ENCODE data around the gene EHBP1.

Gene EHBP1

DNA sequence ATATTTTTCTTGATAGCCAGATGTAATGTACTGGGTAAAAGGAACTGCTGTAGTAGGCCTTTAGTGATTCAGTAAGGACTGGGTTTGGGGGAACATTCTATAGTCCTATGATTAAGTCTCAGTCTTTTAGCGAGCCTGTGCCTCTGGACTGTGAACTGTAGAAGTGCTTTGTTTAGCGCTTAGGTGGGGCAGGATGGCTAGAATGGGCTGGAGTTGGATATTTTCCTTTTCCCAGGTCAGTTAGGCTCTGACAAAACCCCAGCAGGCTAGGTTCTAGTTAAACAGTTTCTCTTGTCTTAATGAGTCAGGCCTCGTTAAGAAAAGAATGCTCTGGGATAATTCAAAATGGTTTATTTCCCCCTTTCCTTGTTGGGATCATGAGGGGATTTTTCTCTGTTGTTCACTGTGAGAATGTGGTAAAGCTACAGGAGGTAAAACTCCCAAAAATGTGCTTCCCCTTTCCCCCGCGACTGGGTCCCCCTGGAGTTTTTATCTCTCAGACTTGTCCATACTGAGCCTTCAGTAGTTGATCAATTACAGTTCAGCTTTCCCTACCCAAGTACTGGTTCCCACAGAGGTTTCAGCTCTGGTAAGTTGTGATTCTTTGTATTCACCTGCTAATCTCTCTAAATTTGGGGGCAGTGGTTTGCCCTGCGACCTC, 31.5 kb downstream of the EHBP1 start:
- DNase-seq (ENCODE audit: low read depth): no peak
- TF ChIP-seq MYC (IDR thresholded peaks at IDR 0.05; ENCODE audit: low read depth, low read length): no peak
- TF ChIP-seq, protein P1, sequence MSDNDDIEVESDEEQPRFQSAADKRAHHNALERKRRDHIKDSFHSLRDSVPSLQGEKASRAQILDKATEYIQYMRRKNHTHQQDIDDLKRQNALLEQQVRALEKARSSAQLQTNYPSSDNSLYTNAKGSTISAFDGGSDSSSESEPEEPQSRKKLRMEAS (IDR thresholded peaks at IDR 0.05; ENCODE audit: low read depth, low read length): no peak

DNA sequence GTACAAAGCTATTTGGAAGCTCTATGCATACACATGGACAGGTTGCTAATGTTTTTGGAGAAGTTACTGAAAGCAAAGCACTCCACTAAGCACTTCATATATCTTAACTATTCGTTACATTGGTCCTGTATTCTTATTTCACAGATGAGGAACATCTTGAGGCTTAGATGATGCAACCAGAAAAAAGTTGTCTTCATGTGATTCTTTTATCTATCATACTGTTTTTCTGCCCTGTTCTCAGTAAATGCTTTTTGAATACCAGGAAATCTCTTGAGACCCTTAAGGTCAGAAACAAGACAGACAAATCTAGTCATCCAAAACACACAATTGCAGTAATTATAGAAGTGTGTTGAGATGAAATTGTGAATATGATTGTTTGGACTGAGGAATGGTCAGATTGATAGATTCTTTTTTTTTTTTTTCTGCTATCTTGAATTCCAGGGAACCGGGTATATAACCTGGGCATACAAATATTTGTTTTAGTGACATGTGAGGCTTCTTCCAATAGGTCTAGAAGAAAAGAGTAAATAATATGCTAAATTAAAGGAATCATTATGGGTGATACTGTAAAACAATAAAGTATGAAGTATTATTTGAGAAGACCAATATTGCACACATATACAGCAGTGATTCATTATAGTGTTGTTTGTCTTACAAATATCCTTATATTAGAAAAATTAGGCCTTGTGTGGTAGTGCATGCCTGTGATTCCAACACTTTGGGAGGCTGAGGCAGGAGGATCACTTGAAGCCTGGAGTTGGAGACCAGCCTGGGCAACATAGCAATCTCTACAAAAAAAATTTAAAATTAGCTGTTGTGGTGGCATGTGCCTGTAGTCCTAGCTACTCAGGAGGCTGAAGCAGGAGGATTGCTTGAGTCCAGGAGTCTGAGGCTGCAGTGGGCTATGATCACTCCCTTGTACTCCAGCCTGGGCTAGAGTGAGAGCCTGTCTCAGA, 33.7 kb downstream of the EHBP1 start:
- TF ChIP-seq MYC (IDR thresholded peaks at IDR 0.05; ENCODE audit: low read depth, low read length) (no peak), POLR2A (IDR thresholded peaks at IDR 0.05; ENCODE audit: extremely low read depth, insufficient read length) (no peak), CTCF (IDR thresholded peaks at IDR 0.05; ENCODE audit: low read depth, low read length) (no peak)
- TF ChIP-seq, protein P1 (IDR thresholded peaks at IDR 0.05; ENCODE audit: low read depth, low read length): no peak
- no peak overlapping the region for H3K4me3 ChIP-seq (ENCODE audit: low read depth, low read length)
- DNase-seq (ENCODE audit: low read depth): no peak

More for the DNA sequence above, 31.5 kb downstream of the EHBP1 start:
- no peak overlapping the region for H3K4me3 ChIP-seq (ENCODE audit: low read depth, low read length)

GRCh38 chr2:62740221-62740620, 34.7 kb downstream of the EHBP1 start:
- H3K4me3 ChIP-seq (ENCODE audit: low read depth, low read length): no peak overlapping the region
- TF ChIP-seq POLR2A (IDR thresholded peaks at IDR 0.05; ENCODE audit: extremely low read depth, insufficient read length): no peak
- TF ChIP-seq, protein P1 (IDR thresholded peaks at IDR 0.05; ENCODE audit: low read depth, low read length): no peak
- no peak for TF ChIP-seq MYC (IDR thresholded peaks at IDR 0.05; ENCODE audit: low read depth, low read length)
- no peak for TF ChIP-seq CTCF (IDR thresholded peaks at IDR 0.05; ENCODE audit: low read depth, low read length)
- DNase-seq (ENCODE audit: low read depth): no peak

DNA sequence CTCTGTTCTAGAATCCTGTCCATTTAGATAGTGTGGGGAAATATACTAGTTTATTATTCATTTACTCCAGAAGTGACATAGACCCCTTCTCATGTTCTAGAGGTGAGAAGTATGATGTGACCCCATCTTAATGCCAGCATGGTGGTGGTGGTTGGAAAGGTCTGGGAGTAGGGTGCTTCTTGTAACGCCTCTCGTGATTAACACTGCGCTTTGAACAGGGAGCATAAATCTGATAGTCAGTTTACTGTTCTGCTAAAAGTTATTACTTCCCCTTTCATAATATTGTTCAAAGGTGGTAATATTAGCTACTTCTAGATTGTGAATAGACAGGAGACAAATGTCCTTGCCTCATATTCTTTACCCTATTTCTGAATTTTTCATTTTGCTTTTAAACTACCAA, 35.6 kb downstream of the EHBP1 start:
- TF ChIP-seq CTCF (IDR thresholded peaks at IDR 0.05; ENCODE audit: low read depth, low read length): no peak
- no peak for TF ChIP-seq MYC (IDR thresholded peaks at IDR 0.05; ENCODE audit: low read depth, low read length)
- TF ChIP-seq, protein P1 (IDR thresholded peaks at IDR 0.05; ENCODE audit: low read depth, low read length): no peak
- no peak for TF ChIP-seq POLR2A (IDR thresholded peaks at IDR 0.05; ENCODE audit: extremely low read depth, insufficient read length)

DNA sequence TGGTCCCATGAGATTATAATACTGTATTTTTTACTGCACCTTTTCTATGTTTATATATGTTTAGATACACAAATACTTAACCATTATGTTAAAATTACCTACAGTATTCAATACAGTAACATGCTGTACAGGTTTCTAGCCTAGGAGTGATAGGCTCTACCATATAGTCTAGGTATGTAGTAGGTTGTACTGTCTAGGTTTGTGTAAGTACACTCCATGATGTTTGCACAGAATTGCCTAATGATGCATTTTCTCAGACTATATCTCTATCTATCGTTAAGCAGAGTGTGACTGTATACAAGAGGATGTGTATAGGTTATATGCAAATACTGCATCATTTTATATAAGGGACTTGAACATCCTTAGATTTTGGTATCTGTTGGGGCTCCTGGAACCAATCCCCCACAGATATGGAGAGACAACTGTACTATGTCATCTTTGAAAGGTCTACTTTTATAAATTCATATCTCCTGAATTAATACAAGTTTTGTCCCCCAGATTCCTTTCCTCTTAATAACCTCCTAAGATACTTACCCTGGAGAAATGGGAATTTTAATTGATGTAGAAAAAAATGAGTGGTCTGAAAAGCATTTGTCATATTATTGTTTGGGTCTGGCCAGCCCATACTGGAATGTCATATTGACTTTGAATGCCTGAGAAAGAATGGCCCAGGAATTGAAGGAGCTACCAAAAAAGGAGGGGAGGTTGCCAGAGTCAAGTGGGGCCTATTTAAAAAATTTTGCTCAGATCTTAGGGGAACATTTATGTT, 36.6 kb downstream of the EHBP1 start:
- H3K4me3 ChIP-seq (ENCODE audit: low read depth, low read length): no peak overlapping the region
- no peak for TF ChIP-seq POLR2A (IDR thresholded peaks at IDR 0.05; ENCODE audit: extremely low read depth, insufficient read length)
- TF ChIP-seq CTCF (IDR thresholded peaks at IDR 0.05; ENCODE audit: low read depth, low read length): no peak
- TF ChIP-seq, protein P1 (IDR thresholded peaks at IDR 0.05; ENCODE audit: low read depth, low read length): no peak
- TF ChIP-seq MYC (IDR thresholded peaks at IDR 0.05; ENCODE audit: low read depth, low read length): no peak
- DNase-seq (ENCODE audit: low read depth): no peak

More for the DNA sequence above, 35.6 kb downstream of the EHBP1 start:
- DNase-seq (ENCODE audit: low read depth): no peak
- no peak overlapping the region for H3K4me3 ChIP-seq (ENCODE audit: low read depth, low read length)
